Fibroblast of skin of right quadriceps (primary cell): ENCODE measurements around the gene RAP1GDS1.
A peak's percentile ranks its signal among the peaks of the same experiment; 100 is the strongest.
"Not testable (repeated sequence)": the region's sequence is repeated elsewhere in the genome, so short reads cannot be mapped to it uniquely, and the experiment has no call there.

ENCODE experiments used
- DNase-seq: peaks from one replicate; pipeline ENCODE4 v3.0.0-alpha.2; 2013

The RAP1GDS1 gene

DNA sequence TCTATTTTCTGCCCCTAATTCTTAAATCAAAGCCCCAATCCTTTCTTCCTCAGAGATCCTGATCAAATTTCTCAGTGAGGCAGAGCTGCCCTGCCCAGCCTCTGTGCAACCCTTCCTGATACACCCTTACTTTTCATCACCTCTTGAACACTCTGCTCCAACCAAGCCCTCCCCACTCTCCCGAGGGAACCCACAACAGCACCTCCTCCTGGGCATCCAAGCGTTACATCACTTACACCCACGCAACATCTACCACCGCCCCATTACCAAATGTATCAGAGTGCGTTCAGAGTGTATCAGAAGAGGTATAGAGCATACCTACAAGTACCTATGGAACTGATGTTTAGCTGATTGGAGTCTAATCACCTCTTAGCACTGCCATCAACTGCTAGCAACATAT, 186.5 kb downstream of the RAP1GDS1 start:
- DNase-seq: no peak

DNA sequence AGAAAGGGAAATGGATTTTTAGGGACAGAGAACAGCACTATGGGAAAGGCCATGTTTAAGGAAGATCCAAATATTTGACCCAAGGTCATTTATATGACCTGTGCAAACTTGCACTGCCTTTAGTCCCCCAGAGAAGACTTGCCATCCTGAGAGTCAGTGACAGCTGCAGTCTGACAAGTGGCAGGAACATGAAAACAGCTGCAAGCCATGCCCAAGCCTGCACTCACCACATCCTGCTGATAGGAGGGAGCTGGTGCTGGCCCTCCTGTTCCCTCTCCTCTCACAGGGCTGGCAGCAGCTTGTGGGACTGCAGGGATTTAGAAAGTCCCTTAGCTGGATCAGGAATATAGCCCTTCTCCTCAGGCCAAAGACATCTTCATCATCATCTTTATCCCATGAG, 187.7 kb downstream of the RAP1GDS1 start:
- DNase-seq: no peak

GRCh38 chr4:98452091-98452490, 190.9 kb downstream of the RAP1GDS1 start:
- DNase-seq: no peak

- DNase-seq: not testable (repeated sequence)
These were observed 196.2 kb downstream of the RAP1GDS1 start for GRCh38 chr4:98457422-98457821.

DNA sequence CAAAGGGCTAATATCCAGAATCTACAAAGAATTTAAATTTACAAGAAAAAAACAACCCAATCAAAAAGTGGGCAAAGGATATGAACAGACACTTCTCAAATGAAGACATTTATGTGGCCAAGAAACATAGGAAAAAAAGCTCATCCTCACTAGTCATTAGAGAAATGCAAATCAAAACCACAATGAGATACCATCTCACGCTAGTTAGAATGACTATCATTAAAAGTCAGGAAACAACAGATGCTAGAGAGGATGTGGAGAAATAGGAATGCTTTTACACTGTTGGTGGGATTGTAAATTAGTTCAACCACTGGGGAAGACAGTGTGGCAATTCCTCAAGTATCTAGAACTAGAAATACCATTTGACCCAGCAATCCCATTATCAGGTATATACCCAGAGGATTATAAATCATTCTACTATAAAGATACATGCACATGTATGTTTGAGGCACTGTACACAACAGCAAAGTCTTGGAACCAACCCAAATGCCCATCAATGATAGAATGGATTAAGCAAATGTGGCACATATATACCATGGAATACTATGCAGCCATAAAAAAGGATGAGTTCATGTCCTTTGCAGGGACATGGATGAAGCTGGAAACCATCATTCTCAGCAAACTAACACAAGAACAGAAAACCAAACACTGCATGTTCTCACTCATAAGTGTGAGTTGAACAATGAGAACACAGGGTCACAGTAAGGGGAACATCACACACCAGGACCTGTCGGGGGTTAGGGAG, 200.1 kb downstream of the RAP1GDS1 start:
- DNase-seq: peak; percentile 39

- DNase-seq: no peak
These were observed 201.3 kb downstream of the RAP1GDS1 start for GRCh38 chr4:98462487-98462886.

- DNase-seq: no peak
These were observed 205.8 kb downstream of the RAP1GDS1 start for GRCh38 chr4:98466868-98467599.

- DNase-seq: peak; percentile 88
These were observed 206.5 kb downstream of the RAP1GDS1 start for GRCh38 chr4:98467627-98468072.

- no peak for DNase-seq
These were observed 207.5 kb downstream of the RAP1GDS1 start for GRCh38 chr4:98468709-98469108.

GRCh38 chr4:98469771-98470170, 208.6 kb downstream of the RAP1GDS1 start:
- DNase-seq: no peak

- no peak for DNase-seq
These were observed 209.2 kb downstream of the RAP1GDS1 start for GRCh38 chr4:98470366-98470765.

GRCh38 chr4:98470831-98471230, 209.6 kb downstream of the RAP1GDS1 start:
- no peak for DNase-seq

- DNase-seq: no peak
These were observed 211.9 kb downstream of the RAP1GDS1 start for GRCh38 chr4:98473046-98473445.

DNA sequence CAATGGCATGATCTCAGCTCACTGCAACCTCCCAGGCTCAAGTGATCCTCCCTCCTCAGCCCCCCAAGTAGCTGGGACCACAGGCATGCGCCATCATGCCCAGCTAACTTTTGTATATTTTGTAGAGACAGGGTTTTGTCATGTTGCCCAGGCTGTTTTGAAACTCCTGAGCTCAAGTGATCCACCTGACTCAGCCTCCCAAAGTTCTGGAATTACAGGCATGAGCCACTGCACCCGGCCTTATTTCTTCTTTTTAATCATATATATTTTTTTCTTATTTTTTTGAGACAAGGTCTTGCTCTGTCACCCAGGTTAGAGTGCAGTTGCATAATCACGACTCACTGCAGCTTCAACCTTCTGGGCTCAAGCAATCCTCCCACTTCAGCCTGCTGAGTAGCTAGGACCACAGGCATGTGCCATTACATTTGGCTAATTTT, 213.2 kb downstream of the RAP1GDS1 start:
- DNase-seq: peak; percentile 80

- no peak for DNase-seq
These were observed 215.7 kb downstream of the RAP1GDS1 start for GRCh38 chr4:98476891-98477290.

GRCh38 chr4:98479590-98479989, 218.4 kb downstream of the RAP1GDS1 start:
- DNase-seq: not testable (repeated sequence)

- no peak for DNase-seq
These were observed 219.4 kb downstream of the RAP1GDS1 start for GRCh38 chr4:98480535-98480934.

DNA sequence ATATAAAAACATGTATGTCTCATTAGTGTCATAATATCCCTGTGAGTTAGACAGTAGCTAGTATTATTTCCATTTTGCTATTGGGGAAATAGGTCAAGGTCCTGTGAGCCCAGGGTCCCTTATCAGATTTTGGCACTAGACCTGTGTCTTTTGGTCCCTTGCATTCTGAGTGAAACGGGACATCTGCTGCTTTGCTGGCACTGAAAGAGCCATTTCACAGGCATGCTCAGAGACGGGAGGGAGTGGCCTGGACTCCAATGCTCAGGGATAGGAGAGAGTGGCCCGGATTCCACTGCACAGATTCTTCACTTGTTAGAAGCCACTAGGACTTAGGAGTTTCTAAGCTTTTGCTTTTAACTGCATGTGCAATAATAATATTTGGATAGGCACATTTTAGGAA, 220.0 kb downstream of the RAP1GDS1 start:
- no peak for DNase-seq

- DNase-seq: no peak
These were observed 221.3 kb downstream of the RAP1GDS1 start for GRCh38 chr4:98482503-98482846.

DNA sequence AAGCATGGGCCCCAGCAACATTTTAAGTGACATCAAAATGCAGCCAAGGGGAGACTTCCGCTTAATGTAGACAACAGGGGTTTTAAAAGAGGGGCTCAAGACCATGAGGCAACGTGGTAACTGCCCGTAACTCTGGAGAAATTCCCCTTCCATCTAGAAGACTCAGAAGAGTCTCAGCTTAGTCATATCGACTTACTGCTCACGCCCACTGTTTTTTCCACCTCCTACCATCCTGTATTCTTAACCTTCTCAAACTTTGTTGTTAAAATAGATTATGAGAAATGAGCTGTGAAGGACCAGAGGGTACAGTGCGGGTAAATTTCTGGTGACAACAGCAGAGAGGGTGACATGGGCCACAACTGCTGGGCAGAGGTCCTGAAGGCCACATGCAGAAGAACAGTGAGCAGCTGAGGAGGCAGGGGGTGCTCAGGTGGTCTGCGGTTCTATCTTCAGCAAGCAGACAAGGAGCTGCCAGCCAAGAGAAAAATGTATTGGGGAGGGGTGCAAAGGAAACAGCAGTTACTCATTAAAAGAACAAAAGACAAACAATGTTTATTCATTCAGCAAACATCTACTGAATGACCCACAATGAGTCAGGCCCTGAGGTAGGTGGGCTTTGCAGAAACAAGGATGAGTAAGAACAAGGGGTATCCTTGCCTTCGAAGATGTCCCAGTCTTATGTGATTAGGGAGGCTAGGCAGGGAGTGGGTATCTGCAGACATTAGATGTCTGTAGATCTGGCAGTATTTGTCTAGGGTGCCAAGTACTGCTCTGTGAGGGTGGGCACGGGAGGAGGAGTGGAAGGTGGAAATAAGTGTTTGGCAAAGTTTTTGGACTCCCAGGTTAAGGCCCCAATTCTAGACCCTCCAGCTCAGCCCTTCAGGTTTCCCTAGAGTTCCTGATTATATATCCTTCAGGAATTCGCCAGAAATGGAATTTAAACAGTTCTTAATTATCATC, 221.9 kb downstream of the RAP1GDS1 start:
- DNase-seq: peak; percentile 67

- no peak for DNase-seq
These were observed 222.8 kb downstream of the RAP1GDS1 start for GRCh38 chr4:98484031-98484430.

DNA sequence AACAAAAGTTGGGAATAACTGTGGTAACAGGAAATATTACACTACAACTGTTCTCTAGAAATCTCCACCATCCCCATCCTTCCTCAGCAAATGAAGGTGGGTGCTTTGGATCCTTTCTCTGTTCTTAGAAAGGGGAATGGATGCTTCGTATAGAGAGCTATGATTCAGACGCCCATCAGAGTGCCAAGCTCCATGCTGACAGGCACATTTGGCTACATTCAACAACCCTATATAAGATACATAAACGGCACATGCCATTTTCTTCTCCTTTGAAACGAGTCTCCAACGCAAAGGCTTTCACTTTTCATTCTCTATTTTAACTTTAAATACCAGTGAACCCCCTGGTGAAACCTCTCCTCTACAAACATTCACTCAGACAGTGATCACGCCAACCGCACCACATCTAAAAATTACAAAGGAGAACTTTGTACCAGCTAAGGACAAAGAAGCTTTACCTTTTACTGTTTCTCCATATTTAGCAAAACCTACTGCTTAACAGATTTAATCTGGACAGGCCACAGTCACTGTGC, 224.7 kb downstream of the RAP1GDS1 start:
- DNase-seq: no peak

- no peak for DNase-seq
These were observed 229.1 kb downstream of the RAP1GDS1 start for GRCh38 chr4:98490251-98490650.
